ENCODE measurements around the gene SMAD6. TPM values are rescaled to one million over a fixed set of nuclear protein-coding genes. Genes with fewer than 3 reads are reported as not detected.

The SMAD6 gene
- total and polyA plus RNA-seq, 12 donors: 6.6 to 43.4 (median 19.7) TPM

GRCh38 chr15:66767240-66767659 lies 65.2 kb downstream of the SMAD6 start:
- H3K36me3 ChIP-seq: no peaks in the 10 kb centered on the region
- intact Hi-C loops (cut with DNase I): loop anchor here in 2 of 10 donors (2.0 to 10.0 kb wide), 3 partner anchors 62 to 150 kb away; partner anchors contain the start of gene SMAD6 (in 2 of the 2)
- no peak for DNase-seq
- ATAC-seq: no peak
- 83 to 91% methylated on average over 3 of the region's 3 CpGs for WGBS, 2 donors
- peaks cover 30 to 87% (median 60%) of the 10 kb centered on the region in 9 donors for H3K4me1 ChIP-seq
- H3K27ac ChIP-seq: peak overlapping the region in 1 of 10 donors; percentile 14
- no peak overlapping the region for H3K4me3 ChIP-seq
- no peak for TF ChIP-seq CTCF (IDR thresholded peaks at IDR 0.05)
- no peaks in the 10 kb centered on the region for H3K9me3 ChIP-seq
- H3K27me3 ChIP-seq: peaks cover 0 to 7% (median 0%) of the 10 kb centered on the region in 7 donors

- no peak overlapping the region for H3K4me3 ChIP-seq
- H3K36me3 ChIP-seq: no peaks in the 10 kb centered on the region
- DNase-seq (no peak), ATAC-seq (no peak)
- no peaks in the 10 kb centered on the region for H3K9me3 ChIP-seq
- TF ChIP-seq CTCF (IDR thresholded peaks at IDR 0.05): no peak
- no peaks in the 10 kb centered on the region for H3K27me3 ChIP-seq
- H3K4me1 ChIP-seq: peaks cover 24 to 87% (median 60%) of the 10 kb centered on the region in 9 donors
- intact Hi-C loops (cut with DNase I): loop anchor here in 1 of 10 donors (5.0 to 10.0 kb wide), 2 partner anchors 64 to 152 kb away; partner anchors contain the start of gene SMAD6
- 93 to 96% methylated on average over 8 of the region's 8 CpGs for WGBS, 2 donors
- H3K27ac ChIP-seq: no peak overlapping the region
Measured at GRCh38 chr15:66768987-66769386, 67.0 kb downstream of the SMAD6 start.

DNA sequence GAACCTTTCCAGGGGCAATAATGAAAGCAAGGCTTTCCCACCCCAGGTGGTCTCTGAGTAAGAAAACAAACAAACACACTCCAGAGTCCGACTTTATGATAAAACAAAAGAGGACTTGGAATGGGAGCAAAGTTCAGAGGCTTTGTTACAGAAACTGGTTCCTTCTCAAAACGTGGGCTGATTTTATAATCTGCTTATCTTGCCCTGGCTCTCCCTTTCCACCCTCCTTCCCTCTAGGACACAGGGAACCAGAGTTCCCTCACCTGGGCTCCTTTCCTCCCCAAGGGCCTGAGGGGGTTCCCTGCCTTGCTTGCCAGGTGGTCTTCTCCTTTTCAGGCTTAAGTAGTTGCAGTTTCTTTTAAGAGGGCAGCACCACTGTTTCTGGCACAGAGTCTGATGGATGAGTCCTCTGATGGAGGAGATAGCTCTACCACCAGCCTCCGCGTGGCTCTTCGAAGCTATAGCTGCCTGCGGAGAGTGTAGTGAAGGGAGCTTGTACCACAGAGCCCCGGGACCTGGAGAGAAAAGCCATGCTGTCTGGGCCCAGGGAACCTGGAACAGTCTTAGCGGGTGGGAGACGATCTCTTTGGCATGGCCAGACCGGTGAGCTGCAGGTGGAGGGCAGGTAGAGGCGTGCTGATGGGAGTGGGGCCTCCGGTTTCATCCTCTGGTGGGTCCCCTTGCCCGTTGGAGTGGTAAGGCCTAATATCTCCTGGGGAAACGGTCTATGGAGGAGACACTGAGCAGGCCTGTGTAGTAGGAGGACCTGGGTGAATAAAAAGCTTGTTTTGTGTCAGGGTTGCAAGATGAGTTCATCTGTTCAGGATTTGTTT lies 68.7 kb downstream of the SMAD6 start:
- ATAC-seq (no peak), DNase-seq (no peak)
- WGBS, 2 donors: 82 to 85% methylated on average over 14 of the region's 14 CpGs
- Histone ChIP-seq H3K4me3 (no peak overlapping the region), H3K27ac (peak overlapping the region in 1 of 10 donors; percentile 48), H3K9me3 (no peaks in the 10 kb centered on the region), H3K4me1 (peaks cover 16 to 87% (median 60%) of the 10 kb centered on the region in 9 donors), H3K27me3 (no peaks in the 10 kb centered on the region), H3K36me3 (no peaks in the 10 kb centered on the region)
- no peak for TF ChIP-seq CTCF (IDR thresholded peaks at IDR 0.05)
- intact Hi-C loops (cut with DNase I): loop anchor here in 6 of 10 donors (5.0 to 10.0 kb wide), 6 partner anchors 38 to 168 kb away; partner anchors contain the start of gene SMAD6 (in 1 of the 6)

GRCh38 chr15:66771351-66771650 lies 69.3 kb downstream of the SMAD6 start:
- Histone ChIP-seq H3K4me3 (no peak overlapping the region), H3K27ac (peak overlapping the region in 1 of 10 donors; percentile 48), H3K27me3 (no peaks in the 10 kb centered on the region), H3K4me1 (peaks cover 12 to 86% (median 57%) of the 10 kb centered on the region in 9 donors), H3K36me3 (no peaks in the 10 kb centered on the region), H3K9me3 (no peaks in the 10 kb centered on the region)
- 85 to 87% methylated on average over 5 of the region's 5 CpGs for WGBS, 2 donors
- DNase-seq: no peak
- intact Hi-C loops (cut with DNase I): loop anchor here in 6 of 10 donors (5.0 to 10.0 kb wide), 6 partner anchors 39 to 169 kb away; partner anchors contain the start of gene SMAD6 (in 1 of the 6)
- no peak for ATAC-seq
- no peak for TF ChIP-seq CTCF (IDR thresholded peaks at IDR 0.05)

Data from heart right ventricle (tissue), 16 donors.